Stimulated activated CD8-positive, alpha-beta memory T cell treated with anti-CD3 and anti-CD28 coated beads, Interleukin-12 subunit alpha, Interleukin-12 subunit beta, amount 100 ng/mL, for 1 hour (primary cell): ENCODE data around the gene GJB4.
A peak's percentile ranks its signal among the peaks of the same experiment; 100 is the strongest.
"Not testable (repeated sequence)": the region's sequence is repeated elsewhere in the genome, so short reads cannot be mapped to it uniquely, and the experiment has no call there.

Experiments used
- DNase-seq: peaks from one replicate; pipeline ENCODE4 v3.0.0-alpha.2; 2020; ENCODE audit warnings: low read depth

Gene GJB4

DNA sequence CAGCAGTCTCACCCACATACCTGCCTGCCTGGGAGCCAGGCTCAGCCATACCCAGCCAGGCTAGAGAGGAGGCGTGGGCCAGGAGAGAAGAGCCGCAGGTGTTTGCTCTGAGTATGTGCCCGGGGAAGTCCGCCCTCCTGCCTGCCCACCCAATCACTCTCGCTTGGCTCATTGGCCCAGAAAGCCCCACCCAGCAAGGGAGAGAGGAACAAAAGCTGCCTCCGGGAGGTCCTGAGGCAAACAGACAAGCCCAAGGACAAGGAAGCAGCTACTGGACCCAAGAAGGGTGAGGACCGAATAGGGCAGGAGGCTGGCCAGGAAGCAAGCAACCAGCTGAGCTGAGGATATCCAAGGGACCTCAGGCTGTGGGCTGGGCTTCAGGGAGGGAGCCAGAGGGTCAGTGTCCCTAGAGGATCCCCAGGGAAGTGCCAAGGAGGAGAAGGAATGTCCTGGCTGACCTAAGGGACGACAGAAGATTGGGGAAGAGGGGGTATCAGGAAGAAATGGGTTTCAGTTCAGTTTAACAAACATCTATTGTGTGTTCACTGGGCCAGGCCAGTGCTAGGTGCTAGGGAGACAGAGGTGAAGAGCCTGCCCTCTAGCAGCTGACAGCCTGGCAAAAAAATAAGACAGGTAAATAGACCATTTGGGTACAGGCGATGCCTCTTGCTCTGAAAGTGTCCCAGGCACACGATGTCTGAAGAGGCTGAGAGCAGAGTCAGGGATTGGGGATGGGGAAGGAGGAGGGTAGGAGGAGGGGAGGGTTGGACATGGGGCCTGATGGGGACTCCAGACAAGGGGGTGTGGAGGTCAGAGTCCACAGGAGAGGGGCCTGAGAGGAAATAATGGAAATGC lies at the start of gene GJB4:
GJB4 (plus strand) TSS at position 238 of the 855 bp plus-strand sequence. CDS start 1,515 bp downstream, outside the sequence.
- DNase-seq: no peak

DNA sequence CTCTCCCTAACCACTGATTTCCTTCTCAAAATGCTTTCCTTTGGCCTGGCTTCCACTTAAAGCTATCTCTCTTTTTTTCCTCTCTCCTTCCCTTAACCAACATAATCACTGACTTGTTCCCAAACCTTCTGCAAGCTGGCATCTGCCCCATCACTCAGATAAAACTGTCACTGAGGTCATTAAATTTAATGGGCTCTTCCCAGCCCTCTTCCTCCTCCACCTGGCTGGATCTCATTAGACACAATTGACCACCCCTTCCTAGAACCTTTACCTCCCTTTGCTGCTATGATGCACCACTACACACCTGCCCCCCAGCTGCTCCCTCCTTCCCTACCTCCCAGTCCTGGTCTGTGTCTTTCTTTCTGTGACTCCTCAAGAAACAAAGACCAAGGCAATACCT lies 48.7 kb upstream of the GJB4 start:
- DNase-seq: no peak

DNA sequence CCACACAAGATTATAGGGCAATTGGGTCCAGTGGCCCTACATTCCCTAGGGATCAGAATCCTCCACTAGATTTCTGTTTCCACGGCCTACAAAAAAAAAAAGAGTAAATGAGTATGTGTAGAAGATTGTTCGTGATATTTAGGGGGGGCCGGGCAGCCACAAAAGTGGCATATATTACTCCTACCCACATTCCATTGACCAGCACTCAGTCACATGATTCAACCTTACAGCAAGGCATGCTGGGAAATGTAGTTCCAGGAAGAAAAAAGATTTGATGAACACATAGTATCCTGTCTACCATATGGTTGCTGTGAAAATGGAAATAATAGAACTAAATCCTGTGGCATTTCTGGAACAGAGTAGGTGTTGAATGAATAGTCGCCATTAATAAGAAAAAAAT lies 48.1 kb upstream of the GJB4 start:
- no peak for DNase-seq

DNA sequence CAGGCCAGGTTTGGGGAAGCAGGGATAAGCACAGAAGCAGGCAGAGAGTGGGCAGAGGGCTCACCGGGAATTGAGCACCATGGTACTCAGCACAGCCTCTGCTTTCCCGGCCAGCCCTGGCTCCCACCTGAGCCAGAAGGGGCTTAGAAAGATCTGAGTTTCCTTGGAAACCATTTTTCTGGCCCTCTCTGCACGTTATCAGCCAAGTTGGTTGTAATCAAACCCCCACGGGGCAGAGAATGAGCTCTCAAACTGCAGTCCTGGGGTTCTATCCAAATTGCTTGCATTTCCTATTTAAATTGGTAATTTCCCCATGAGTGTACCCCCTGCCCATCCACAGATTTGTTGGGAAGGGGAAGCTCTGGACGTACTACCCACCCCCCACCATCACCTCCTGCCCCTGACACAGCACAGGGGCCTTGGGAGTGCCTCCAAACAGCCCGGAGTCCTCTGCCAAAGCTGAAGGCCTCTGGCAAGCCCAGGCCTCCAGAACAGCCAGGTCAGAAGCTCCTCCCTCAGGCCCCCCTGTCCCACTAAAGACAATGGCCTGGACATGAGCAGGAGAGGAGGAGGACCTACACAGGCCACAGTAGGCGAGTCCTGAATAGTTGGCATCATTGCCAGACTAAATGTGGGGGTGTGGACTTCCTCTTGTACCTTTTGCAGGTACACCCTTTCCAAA lies 47.4 kb upstream of the GJB4 start:
- DNase-seq: no peak

DNA sequence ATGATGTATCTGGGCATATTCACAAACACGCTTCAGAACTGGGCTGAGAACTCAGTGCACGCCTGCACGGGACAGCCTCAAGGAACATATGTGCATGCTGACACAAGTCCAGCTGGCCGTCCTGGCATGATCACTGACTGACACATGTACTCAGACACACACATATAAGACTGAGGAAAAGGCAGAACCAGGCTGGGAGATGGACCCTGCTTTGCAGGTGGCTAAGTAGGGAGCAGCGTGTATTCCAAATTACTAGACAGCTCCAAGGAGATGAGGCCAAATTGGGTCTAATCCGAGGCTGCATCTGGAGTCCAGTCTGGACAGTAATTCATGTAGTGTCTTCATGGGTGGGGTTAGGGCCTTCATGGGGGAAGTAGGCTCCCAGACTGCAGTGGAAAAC lies 46.1 kb upstream of the GJB4 start:
- no peak for DNase-seq

DNA sequence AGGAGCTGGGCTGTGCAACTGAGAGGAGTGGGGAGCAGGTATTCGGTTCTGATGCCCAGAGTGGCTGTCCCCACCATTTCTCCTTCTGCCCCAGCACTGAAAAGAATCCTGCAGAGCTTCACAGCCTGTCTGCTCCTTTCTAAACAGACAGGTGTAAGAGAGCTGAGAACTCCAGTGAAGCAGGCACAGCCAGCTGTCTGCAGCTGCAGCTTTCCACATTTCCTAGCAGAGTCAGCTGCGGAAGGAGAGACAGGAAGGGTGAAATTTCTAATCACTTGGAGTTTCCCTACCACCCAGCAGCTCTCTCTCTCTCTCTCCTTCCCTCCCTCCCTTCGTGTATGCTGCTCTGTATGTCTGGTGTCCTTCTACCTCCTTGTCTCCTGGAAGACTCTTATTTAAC lies 45.2 kb upstream of the GJB4 start:
- DNase-seq: no peak

DNA sequence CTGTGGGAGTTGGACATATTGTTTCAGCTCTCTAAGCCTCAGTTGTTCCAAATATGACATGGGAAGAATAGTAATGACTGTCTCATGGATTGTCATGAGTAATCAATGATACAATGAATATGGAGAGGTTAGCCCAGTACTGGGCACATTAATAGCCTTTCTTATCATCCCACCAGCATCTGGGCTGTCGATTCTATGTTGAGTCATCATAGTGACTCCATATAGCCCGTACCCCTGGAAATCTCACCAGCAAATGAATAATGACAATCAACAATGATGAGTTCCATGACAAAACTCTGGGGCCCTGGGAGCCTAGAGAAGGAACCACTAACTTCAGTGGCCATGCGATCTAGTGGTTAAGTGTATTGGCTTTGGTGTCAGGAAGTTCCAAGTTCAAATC lies 44.4 kb upstream of the GJB4 start:
- DNase-seq: no peak

DNA sequence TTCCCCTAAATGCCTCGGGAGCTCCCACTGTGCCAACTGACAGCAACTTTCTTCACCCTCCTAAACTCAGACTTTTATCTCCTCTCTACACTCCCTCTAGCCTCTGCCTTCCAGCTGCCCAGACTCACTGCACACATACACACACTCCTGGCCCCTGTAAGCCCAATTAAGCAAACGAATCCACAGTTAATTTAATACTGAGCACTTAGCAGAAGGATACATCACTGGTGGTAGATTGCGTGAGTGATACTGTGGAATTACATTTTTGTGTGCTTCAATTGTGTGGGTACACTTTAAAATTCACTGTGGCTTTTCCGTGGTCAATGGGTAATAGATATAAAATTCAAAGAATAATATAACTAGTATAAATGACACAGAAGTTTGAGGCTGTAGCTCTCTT lies 38.3 kb upstream of the GJB4 start:
- DNase-seq: no peak

DNA sequence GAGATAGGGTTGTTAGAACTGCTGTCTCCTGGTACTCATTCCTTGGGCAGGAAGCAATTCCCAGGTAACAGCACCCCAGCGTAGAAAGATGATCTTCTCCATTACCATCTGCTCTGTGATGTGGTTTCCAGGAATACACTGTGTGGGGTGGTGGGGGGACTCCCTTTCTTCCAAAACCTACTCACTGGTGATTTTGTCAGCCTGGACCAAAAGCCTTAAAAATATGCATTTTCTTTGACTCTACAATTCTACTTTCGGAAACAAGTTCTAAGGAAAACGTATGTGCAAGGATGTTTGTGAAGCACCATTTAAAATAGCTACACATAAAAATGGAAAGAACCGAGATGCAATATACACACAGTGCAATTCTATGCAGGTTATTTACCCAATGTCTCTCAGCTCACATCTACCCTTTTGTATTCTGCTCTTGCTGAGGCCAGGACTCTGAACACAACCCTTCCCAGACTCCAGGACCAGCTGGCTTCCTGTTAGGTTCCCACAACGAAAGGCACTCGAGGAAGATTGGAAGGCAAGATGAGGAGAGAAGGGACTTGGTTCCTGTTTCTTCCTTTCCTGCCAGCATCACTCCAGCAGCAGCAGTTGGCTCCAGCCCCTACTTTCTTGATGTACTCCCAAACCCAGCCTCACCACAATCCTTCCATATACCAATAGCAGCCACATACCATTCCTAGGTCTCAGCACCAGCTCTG lies 37.7 kb upstream of the GJB4 start:
- DNase-seq: no peak

DNA sequence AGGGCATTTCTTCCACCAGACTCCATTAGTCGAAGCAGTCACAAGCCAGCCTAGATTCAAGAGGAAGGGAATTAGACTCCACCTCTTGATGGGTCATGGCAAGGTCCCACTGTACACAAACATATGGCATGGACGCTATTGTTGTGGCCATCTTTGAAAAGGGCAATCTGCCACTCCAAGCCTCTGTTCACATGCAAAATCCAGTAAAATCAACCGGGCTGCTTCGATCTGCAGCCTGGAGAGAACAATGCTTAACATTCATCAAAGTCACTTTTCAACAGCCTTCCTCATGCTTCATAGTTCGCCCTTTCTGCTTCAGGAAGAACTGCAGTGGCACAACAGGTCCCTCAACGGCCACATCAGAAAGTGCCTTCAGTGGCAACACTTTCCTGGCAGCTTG lies 32.7 kb upstream of the GJB4 start:
- no peak for DNase-seq

DNA sequence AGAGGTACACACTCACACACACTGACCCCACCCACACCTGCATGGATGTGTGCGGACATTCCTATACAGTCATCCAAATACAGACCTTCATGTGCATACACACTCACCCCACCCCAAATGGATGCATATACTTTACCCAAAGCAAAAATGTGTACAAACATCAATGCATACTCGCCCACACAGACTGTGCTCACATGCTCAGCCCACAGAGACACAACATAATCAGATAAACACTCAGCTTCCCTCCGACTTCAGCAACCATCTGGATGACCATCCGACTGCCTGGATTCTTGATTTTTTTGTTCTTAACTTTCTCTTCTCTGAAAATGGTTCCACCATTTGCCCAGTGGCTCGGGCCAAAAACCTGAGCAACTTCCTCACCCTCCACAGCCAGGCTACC lies 29.1 kb upstream of the GJB4 start:
- DNase-seq: no peak

DNA sequence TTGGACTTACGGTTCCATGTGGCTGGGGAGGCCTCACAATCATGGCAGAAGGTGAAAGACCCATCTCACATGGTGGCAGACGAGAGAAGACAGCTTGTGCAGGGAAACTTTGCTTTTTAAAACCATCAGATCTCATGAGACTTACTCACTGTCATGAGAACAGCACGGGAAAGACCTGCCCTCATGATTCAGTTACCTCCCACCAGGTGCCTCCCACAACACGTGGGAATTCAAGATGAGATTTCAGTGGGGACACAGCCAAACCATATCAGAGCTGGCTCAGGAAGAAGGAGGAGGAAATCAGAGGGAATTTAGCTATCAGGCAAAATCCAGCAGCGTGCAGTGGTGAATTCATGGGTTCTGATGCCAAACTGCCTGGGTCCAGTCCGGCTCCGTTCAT lies 26.7 kb upstream of the GJB4 start:
- DNase-seq: not testable (repeated sequence)

DNA sequence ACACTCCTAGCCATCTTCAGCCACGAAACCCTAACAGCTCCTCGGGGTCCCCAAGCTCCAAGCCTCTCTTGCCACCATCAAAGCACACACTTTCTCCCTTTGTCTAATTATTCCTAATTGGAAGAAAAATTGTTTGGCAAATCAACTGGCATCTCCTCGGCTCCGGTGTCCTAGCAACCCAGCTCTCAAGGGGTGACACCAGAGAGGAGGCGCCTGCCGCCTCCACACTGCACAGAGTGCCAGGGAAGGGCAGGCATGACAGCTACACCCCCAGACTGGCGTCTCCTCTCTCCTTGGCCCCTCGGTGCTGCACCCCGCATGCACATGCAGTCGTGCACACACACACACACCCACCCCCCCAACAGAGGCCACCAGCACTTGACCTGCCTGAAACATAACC lies 22.8 kb upstream of the GJB4 start:
- no peak for DNase-seq

DNA sequence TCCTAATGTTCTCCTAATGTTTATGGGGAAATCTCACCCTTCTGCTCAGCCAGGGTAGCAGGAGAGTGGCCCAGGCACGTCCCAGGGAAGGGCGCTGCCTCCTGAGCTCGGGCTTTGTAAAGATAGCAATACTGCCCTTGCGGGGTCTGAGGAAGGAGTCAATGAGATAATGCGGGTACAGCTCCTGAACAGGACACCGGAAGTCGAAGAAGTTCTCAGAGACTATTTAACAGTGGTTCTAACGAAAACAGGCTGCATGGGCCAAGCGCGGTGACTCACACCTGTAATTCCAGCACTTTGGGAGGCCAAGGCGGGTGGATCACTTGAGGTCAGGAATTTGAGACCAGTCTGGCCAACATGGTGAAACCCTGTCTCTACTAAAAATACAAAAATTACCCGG lies 22.3 kb upstream of the GJB4 start:
- not testable (repeated sequence) for DNase-seq

DNA sequence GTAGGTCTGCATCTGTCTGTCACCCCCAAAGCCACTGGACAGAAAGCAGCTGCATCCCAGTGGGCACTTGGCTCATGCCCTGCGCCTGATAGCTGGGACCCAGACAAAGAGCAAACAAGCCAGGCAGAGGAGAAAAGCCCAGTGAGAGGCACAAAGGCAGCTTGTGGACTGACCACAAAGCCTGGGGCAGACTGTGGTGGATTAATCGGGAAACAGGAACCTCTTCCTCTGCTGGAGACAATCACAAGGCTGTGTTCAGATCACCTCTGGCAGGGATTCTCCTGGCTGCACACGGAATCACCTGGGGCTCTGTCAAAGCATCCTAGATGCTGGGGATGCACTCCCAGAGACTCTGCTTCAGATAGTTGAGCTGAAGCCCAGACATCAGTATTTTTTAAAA lies 19.9 kb upstream of the GJB4 start:
- no peak for DNase-seq

DNA sequence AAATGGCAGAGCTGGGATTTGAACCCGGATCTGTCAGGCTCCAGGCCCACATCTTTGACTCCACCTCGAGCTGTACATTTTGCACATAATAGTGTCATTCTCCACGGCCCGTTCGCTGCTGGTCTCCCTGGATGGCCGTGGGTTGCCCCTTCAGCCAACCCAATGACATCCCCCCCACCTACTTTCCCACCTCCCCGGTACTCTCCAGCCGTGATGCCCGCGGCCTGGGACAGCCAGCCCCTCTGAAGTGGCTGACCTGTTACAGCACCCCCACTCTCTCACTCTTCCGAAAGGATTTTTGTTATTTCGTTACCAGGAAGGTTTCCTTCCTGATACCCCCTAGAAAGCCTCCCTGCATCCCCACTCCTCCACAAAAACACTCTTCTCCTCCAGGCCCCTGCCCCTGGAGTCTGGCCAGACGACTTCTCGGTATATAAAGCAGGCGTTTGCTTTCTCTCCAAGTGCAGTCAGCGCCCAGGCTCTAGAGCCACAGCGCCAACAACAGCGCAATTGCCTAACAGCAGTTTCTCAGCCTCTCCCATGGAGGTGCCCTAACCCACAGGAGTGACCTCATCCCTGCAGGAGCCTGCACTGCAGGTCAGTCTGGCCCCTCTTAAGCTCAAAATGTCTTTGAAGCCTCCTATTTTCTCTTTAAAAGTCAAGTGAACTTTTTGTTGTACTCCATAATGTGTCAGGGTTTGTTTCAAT lies 19.2 kb upstream of the GJB4 start:
- no peak for DNase-seq

DNA sequence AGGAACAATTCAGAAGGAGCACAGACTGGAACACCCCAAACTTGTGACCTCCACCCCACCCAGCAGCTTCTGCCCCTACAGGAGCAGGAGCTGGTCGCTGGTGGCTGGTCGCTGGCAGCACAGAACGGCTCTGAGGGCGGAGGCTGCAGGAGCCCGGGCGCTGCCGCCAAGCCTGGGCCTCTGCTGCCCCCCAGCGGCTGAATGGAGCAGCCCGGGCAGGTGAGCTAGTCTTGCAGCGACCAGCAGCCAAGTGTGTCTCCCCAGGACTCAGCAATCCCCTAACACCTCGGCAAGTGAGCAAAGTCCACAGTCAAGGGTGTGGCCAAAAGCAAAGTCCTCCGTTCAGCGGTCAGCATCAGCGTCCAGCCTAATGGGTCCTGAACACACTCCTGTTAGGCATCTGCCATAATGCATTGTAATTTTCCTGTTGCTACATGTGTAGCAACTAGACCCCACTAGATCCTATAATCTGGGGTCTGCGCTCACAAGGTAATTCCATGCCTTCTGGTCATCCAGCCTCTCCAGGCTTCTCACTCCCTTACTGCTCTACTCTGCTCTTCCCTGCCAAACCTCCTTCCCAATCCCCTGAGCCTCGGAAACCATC lies 16.8 kb upstream of the GJB4 start:
- peak; percentile 54 for DNase-seq

DNA sequence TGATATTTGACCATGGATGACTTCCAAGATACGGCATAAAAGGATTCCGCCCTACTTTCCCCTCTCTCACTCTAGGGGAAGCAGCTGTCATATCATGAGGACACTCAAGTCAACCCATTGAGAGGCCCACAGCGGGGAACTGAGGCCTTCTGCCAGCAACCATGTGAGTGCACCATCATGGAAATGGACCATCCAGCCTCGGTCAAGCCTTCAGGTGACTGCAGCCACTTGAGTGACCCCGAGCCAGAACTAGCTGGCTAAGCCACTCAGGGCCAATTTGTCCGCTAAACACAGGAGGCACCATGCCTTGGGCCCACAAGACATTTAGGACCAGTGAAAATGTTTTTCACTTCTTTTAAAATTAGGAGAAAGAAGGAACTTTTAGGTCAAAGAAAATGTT lies 15.8 kb upstream of the GJB4 start:
- no peak for DNase-seq

DNA sequence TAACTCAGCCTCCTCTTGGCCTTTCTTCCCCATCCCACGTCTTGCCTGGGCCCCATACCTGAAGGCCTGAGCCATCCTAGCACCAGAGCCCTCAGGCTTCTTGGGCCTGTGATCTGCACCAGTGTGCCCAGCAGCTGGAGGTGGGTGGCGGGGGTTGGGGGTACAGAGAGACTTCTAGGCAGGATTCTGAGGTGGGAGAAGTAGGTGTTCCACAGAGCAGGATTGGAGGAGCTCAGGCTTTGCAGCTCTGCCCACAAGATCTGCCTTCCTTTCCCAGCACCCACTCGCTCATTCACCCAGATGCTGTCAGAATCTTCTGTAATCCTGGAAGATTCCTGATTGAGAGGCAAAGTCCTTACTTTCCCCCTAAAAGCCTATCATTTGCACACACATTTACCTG lies 14.7 kb upstream of the GJB4 start:
- DNase-seq: no peak

DNA sequence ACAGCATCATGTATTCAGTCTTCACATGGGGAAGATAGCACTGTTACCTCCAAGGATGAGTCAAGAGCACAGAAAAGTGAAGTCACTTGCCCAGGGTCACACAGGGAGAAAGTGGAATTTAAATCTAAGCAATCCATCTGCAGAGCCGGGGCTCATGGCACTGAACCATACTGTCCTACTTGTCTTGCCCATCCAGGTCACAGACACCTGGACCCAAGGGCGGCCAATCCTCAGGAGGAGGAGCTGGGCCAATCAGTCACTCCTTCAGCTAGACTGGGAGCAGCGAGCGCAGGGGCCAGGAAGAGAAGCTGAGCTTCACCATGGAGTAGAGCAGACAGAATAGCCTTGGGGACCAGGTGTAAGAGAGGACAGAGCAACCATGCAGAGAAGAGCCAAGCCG lies 13.9 kb upstream of the GJB4 start:
- no peak for DNase-seq

DNA sequence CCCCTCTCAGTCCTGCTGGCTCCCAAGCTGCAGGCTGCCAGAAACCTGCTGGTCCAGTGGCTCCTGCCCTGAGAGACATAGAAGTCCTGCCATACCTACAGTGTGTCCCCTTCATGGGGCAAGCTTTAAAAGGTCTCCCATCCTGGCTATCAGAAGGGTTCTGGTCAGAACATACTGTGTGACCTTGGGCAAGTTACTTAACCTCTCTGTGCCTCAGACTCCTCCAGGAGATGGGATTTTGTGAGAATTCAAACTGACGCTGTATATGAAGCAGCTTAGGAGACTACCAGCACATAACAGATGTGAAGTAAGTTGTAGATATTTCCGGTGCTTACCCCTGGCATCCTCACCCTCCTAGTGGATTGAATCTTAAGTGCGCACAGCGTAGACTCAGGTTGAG lies 13.4 kb upstream of the GJB4 start:
- DNase-seq: no peak
